ENCODE measurements around the gene SOX9.
"Not testable (repeated sequence)": the region's sequence is repeated elsewhere in the genome, so short reads cannot be mapped to it uniquely, and the experiment has no call there.

The SOX9 gene

GRCh38 chr17:72111336-72111923, 9.4 kb upstream of the SOX9 start:
- no peak for DNase-seq

- DNase-seq: not testable (repeated sequence)
Measured at GRCh38 chr17:72111926-72112325, 8.9 kb upstream of the SOX9 start.

GRCh38 chr17:72113751-72114150, 7.1 kb upstream of the SOX9 start:
- DNase-seq: no peak

- DNase-seq: no peak
Measured at GRCh38 chr17:72115781-72116525, 4.9 kb upstream of the SOX9 start.

- DNase-seq: no peak
Measured at GRCh38 chr17:72116661-72117521, 3.9 kb upstream of the SOX9 start.

- DNase-seq: no peak
Measured at GRCh38 chr17:72117535-72118334, 3.1 kb upstream of the SOX9 start.

- no peak for DNase-seq
Measured at GRCh38 chr17:72118335-72119076, 2.3 kb upstream of the SOX9 start.

- no peak for DNase-seq
Measured at GRCh38 chr17:72119077-72119872, 1.5 kb upstream of the SOX9 start.

- peak; percentile 55 for DNase-seq
Measured at GRCh38 chr17:72119873-72120641, 763 bp upstream of the SOX9 start.

- DNase-seq: no peak
Measured at GRCh38 chr17:72121164-72122009, 567 bp downstream of the SOX9 start.

GRCh38 chr17:72122010-72122764, 1.4 kb downstream of the SOX9 start:
- no peak for DNase-seq

- peak; percentile 14 for DNase-seq
Measured at GRCh38 chr17:72122765-72123529, 2.1 kb downstream of the SOX9 start.

GRCh38 chr17:72123530-72124437, 3.0 kb downstream of the SOX9 start:
- DNase-seq: no peak

GRCh38 chr17:72124438-72124775, 3.6 kb downstream of the SOX9 start:
- DNase-seq: no peak

- no peak for DNase-seq
Measured at GRCh38 chr17:72125226-72125651, 4.4 kb downstream of the SOX9 start.

GRCh38 chr17:72125742-72126141, 4.9 kb downstream of the SOX9 start:
- DNase-seq: no peak

Data from DMS79 treated with DMSO at 0.1 percent for 48 hours (cell line).